ENCODE data around the gene MTF1.
A peak's percentile ranks its signal among the peaks of the same experiment; 100 is the strongest.

The MTF1 gene

GRCh38 chr1:37817481-37817880, 41.9 kb downstream of the MTF1 start:
- Histone ChIP-seq H3K27me3 (no peaks in the 10 kb centered on the region), H3K9me3 (replicated peaks in 1 of 11) (no peaks in the 10 kb centered on the region), H3K27ac (no peak overlapping the region), H3K36me3 (peaks cover 74 to 100% (median 93%) of the 10 kb centered on the region in 11 experiments), H4K20me1 (peaks cover 0 to 30% (median 23%) of the 10 kb centered on the region in 11 experiments; a peak in 14 of 22 replicates), H3K9ac (no peak overlapping the region), H3K4me1 (peaks cover 0 to 32% (median 5%) of the 10 kb centered on the region in 10 experiments; a peak in 10 of 20 replicates), H3K4me3 (no peak overlapping the region), H3K4me2 (no peak overlapping the region)
- TF ChIP-seq Cebpa-rat (IDR thresholded peaks at IDR 0.05) = no peak

DNA sequence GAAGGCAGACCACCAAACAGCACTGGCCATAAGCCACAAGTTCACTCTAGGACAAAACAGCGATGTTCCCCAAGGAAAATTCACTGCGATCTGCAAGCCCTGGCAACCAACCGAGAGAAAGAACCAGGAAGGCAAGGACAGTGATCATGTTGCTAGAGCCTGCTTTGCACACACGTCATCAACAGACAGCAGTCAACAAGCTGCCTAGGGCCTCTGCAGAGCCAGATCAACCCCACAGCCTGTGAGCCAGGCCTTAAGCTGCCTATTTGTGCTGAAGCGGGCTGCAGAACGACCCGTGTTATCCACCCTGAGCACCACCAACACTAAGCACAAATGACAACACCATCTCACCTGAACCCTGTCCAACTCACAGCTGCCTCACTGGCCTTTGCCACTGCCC, 45.1 kb downstream of the MTF1 start:
- Histone ChIP-seq H3K4me2 (no peak overlapping the region), H3K9me3 (replicated peaks in 1 of 11) (no peaks in the 10 kb centered on the region), H3K4me1 (peaks cover 6 to 30% (median 19%) of the 10 kb centered on the region in 10 experiments), H3K36me3 (peaks cover 48 to 90% (median 66%) of the 10 kb centered on the region in 11 experiments), H3K27ac (no peak overlapping the region), H3K27me3 (no peaks in the 10 kb centered on the region), H4K20me1 (peaks cover 0 to 48% (median 36%) of the 10 kb centered on the region in 11 experiments; a peak in 15 of 22 replicates), H3K9ac (no peak overlapping the region), H3K4me3 (no peak overlapping the region)
- TF ChIP-seq Cebpa-rat (IDR thresholded peaks at IDR 0.05) = no peak

DNA sequence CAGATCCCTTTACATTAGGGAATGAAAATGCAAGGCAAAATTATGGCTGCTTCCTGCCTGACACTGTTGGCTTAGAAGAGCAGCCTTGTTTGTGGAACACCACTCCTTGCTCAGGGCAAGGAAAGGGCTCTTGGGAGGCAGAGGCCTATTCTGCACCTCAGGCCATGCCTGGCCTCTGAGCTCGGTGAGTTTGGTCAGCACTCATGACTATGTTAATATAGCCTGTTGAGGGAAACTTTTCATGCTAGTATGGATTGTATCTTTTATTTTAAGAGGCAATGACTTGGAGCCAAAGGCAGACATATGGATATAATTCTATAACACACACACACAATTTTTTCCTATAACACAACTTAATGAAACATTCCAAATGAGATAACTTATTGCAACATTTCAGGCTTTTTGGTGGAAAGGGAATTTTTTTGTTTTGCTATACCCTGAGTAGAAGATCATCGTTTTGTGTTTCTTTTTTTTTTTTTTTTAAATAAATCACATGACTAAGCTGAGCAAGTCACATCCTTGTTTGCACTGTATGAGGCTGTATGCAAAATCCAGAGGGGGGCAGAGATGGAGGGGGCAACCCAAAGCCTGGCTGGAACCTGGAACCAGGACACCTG, 45.8 kb downstream of the MTF1 start:
- H3K36me3 ChIP-seq = peaks cover 43 to 83% (median 61%) of the 10 kb centered on the region in 11 experiments
- no peak overlapping the region for H3K4me3 ChIP-seq
- peaks cover 0 to 53% (median 36%) of the 10 kb centered on the region in 11 experiments; a peak in 15 of 22 replicates for H4K20me1 ChIP-seq
- H3K4me2 ChIP-seq = no peak overlapping the region
- no peak overlapping the region for H3K27ac ChIP-seq
- H3K4me1 ChIP-seq = peaks cover 12 to 35% (median 25%) of the 10 kb centered on the region in 10 experiments
- no peaks in the 10 kb centered on the region for H3K27me3 ChIP-seq
- no peaks in the 10 kb centered on the region for H3K9me3 ChIP-seq (replicated peaks in 1 of 11)
- no peak overlapping the region for H3K9ac ChIP-seq
- TF ChIP-seq Cebpa-rat (IDR thresholded peaks at IDR 0.05) = no peak

DNA sequence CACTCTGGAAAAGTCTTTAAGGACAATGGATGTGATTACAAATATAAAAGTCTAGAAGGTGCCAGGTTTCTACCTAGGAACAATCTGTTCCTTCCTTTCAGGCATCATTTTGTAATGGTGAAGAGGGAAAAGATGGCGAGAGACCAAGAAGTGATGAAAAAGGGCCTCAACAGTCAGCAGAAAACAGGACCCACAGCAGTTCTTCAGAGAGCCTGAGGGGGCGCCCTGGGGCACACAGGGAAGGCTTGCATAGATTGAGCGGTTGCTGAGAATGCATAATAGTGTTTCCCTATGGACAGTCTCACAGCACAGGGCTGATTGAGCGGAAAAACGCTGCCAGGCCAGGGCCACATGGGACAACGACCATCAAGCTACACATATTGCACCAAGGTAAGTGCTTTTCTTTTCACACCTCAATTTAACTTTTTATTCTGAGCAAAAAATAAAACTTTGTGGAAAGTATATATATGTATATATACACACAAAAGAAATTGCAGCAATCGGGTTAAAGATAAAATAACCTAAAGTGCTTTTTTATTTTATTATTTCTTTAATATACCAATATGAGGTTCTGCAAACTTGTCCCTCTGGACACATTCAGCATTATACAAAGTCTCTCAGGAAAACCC, 48.3 kb downstream of the MTF1 start:
- no peak for TF ChIP-seq Cebpa-rat (IDR thresholded peaks at IDR 0.05)
- Histone ChIP-seq H4K20me1 (peaks cover 13 to 71% (median 53%) of the 10 kb centered on the region in 11 experiments; a peak in 21 of 22 replicates), H3K36me3 (peaks cover 31 to 70% (median 51%) of the 10 kb centered on the region in 11 experiments), H3K9ac (no peak overlapping the region), H3K9me3 (replicated peaks in 1 of 11) (no peaks in the 10 kb centered on the region), H3K4me2 (peak overlapping the region in 4 of 11 experiments; percentile 94 to 98 (median 94); a peak in 6 of 22 replicates), H3K27ac (no peak overlapping the region), H3K4me1 (peaks cover 23 to 46% (median 36%) of the 10 kb centered on the region in 10 experiments), H3K27me3 (no peaks in the 10 kb centered on the region), H3K4me3 (no peak overlapping the region)

- Histone ChIP-seq H3K27me3 (no peaks in the 10 kb centered on the region), H3K36me3 (peaks cover 31 to 70% (median 51%) of the 10 kb centered on the region in 11 experiments), H3K9me3 (replicated peaks in 1 of 11) (no peaks in the 10 kb centered on the region), H3K9ac (peak overlapping the region in 1 of 11 experiments; percentile 90; a peak in 1 of 22 replicates), H3K4me1 (peaks cover 27 to 57% (median 46%) of the 10 kb centered on the region in 10 experiments), H3K4me2 (peak overlapping the region in 9 of 11 experiments; percentile 24 to 98 (median 82); a peak in 17 of 22 replicates), H3K4me3 (no peak overlapping the region), H4K20me1 (peaks cover 25 to 81% (median 62%) of the 10 kb centered on the region in 11 experiments; a peak in 21 of 22 replicates), H3K27ac (no peak overlapping the region)
- no peak for TF ChIP-seq Cebpa-rat (IDR thresholded peaks at IDR 0.05)
These were observed 49.5 kb downstream of the MTF1 start for GRCh38 chr1:37809942-37810341.

GRCh38 chr1:37808369-37809319, 50.7 kb downstream of the MTF1 start:
- Histone ChIP-seq H3K9ac (peak overlapping the region; percentile 90 to 100 (median 97)), H3K27ac (peak overlapping the region; percentile 82 to 100 (median 97)), H3K9me3 (replicated peaks in 1 of 11) (no peaks in the 10 kb centered on the region), H4K20me1 (peaks cover 38 to 83% (median 62%) of the 10 kb centered on the region in 11 experiments; a peak in 21 of 22 replicates), H3K4me1 (peaks cover 27 to 57% (median 46%) of the 10 kb centered on the region in 10 experiments), H3K4me3 (peak overlapping the region; percentile 89 to 100 (median 98)), H3K36me3 (peaks cover 34 to 70% (median 51%) of the 10 kb centered on the region in 11 experiments), H3K27me3 (no peaks in the 10 kb centered on the region), H3K4me2 (peak overlapping the region; percentile 80 to 98 (median 91))
- no peak for TF ChIP-seq Cebpa-rat (IDR thresholded peaks at IDR 0.05)

GRCh38 chr1:37807555-37808368, 51.6 kb downstream of the MTF1 start, which contains the start of the genes C1orf122 and YRDC:
TSS of gene C1orf122 (plus strand) at chr1:37807790. CDS start at chr1:37808405, 615 bp downstream.
TSS of gene YRDC (minus strand) at chr1:37808208. CDS start at chr1:37808180, 28 bp downstream.
- Histone ChIP-seq H4K20me1 (peaks cover 47 to 83% (median 62%) of the 10 kb centered on the region in 11 experiments; a peak in 21 of 22 replicates), H3K4me3 (peak within 1 kb of the TSS; percentile 89 to 100 (median 98)), H3K9me3 (replicated peaks in 1 of 11) (no peaks in the 10 kb centered on the region), H3K4me2 (peak within 1 kb of the TSS; percentile 86 to 98 (median 95)), H3K4me1 (peaks cover 27 to 57% (median 46%) of the 10 kb centered on the region in 10 experiments), H3K9ac (peak within 1 kb of the TSS; percentile 90 to 100 (median 97)), H3K27ac (peak within 1 kb of the TSS; percentile 82 to 100 (median 97)), H3K27me3 (no peaks in the 10 kb centered on the region), H3K36me3 (peaks cover 43 to 70% (median 55%) of the 10 kb centered on the region in 11 experiments)
- no peak for TF ChIP-seq Cebpa-rat (IDR thresholded peaks at IDR 0.05)

- H3K4me1 ChIP-seq = peaks cover 27 to 57% (median 46%) of the 10 kb centered on the region in 10 experiments
- no peak for TF ChIP-seq Cebpa-rat (IDR thresholded peaks at IDR 0.05)
- H3K27me3 ChIP-seq = no peaks in the 10 kb centered on the region
- peak overlapping the region; percentile 90 to 100 (median 97) for H3K9ac ChIP-seq
- peak overlapping the region; percentile 89 to 100 (median 98) for H3K4me3 ChIP-seq
- no peaks in the 10 kb centered on the region for H3K9me3 ChIP-seq (replicated peaks in 1 of 11)
- peak overlapping the region; percentile 86 to 98 (median 93) for H3K4me2 ChIP-seq
- peaks cover 49 to 70% (median 55%) of the 10 kb centered on the region in 11 experiments for H3K36me3 ChIP-seq
- peaks cover 51 to 83% (median 67%) of the 10 kb centered on the region in 11 experiments; a peak in 21 of 22 replicates for H4K20me1 ChIP-seq
- H3K27ac ChIP-seq = peak overlapping the region; percentile 82 to 100 (median 97)
These were observed 52.2 kb downstream of the MTF1 start for GRCh38 chr1:37807220-37807554.
